Transverse colon (tissue), 4 donors: ENCODE results near the gene THSD7A. TPM values are rescaled to one million over a fixed set of nuclear protein-coding genes. Genes with fewer than 3 reads are reported as not detected.

ENCODE experiments used
- DNase-seq: peaks from one replicate; pipeline ENCODE4 v3.0.0-alpha.2; 2019
- H3K27ac ChIP-seq, 4 donors: fragments of 200-600 bp; sonication (generic); 2 replicates each; pipeline ENCODE4 v1.5.1; 2016 to 2018; ENCODE audit warnings: inconsistent platforms in 4 of 4
- H3K27me3 ChIP-seq: fragments of 200-600 bp; sonication (generic); 2 replicates; pipeline ENCODE4 v1.5.1; 2017; ENCODE audit warnings: inconsistent platforms
- H3K36me3 ChIP-seq, 4 donors: fragments of 200-600 bp; sonication (generic); 2 replicates each; pipeline ENCODE4 v1.5.1; 2017 to 2019; ENCODE audit warnings: inconsistent platforms in 4 of 4
- H3K4me1 ChIP-seq, 4 donors: fragments of 200-600 bp; sonication (generic); 2 replicates each; pipeline ENCODE4 v1.5.1; 2017 to 2020; ENCODE audit warnings: inconsistent platforms in 4 of 4
- H3K4me3 ChIP-seq, 4 donors: fragments of 200-600 bp; sonication (generic); 1 replicate in 1 of 4; 2 replicates in 3 of 4; pipeline versions ENCODE4 v1.5.1 to v1.6.1; 2017 to 2019; ENCODE audit warnings: inconsistent platforms in 4 of 4
- H3K9me3 ChIP-seq, 2 donors: fragments of 200-600 bp; sonication (generic); 2 replicates each; pipeline ENCODE4 v1.5.1; 2017 to 2019; ENCODE audit warnings: inconsistent platforms in 2 of 2
- CTCF ChIP-seq, 5 experiments: fragments of 200-600 bp in 3 of 5; fragments of 450-650 bp in 2 of 5; sonication (generic) in 3 of 5; IDR thresholded peaks; 1 replicate in 2 of 5; 2 replicates in 3 of 5; pipeline ENCODE4 v1.5.1; 2016 to 2017; ENCODE audit warnings: antibody characterized with exemption in 5 of 5, inconsistent platforms in 3 of 5, mild to moderate bottlenecking in 2 of 5, moderate library complexity in 1 of 5
- EP300 ChIP-seq: sonication (generic); formaldehyde crosslinking; IDR thresholded peaks from one replicate; pipeline ENCODE4 v1.6.1; 2017; ENCODE audit warnings: antibody characterized with exemption, low read depth
- POLR2A ChIP-seq: fragments of 450-650 bp; IDR thresholded peaks from one replicate; pipeline ENCODE4 v1.6.1; 2016; ENCODE audit warnings: antibody characterized with exemption, mild to moderate bottlenecking, moderate library complexity
- POLR2AphosphoS5 ChIP-seq, 3 donors: sonication (generic); formaldehyde crosslinking; IDR thresholded peaks; one replicate each; pipeline ENCODE4 v1.6.1; 2016; ENCODE audit warnings: antibody characterized with exemption in 3 of 3
- WGBS, 2 donors: methylation state at CpG; one replicate each; pipeline ENCODE4 v1.1.5; 2018; ENCODE audit warnings: low coverage in 1 of 2; 5-methylcytosine and 5-hydroxymethylcytosine counted together
- in situ Hi-C, 4 donors: fragments of 200-750 bp; cut with MboI; loops; one replicate each; pipeline versions ENCODE4 v1.15.0 to v1.15.1; 2017; ENCODE audit warnings: low sequenced_read_pairs in 3 of 4, low pct_ligation_motif_present in 1 of 4, low pct_unique_long_range_greater_than_20kb in 1 of 4
- intact Hi-C: fragments of 100-400 bp; cut with DNase I; formaldehyde crosslinking; loops from one replicate; pipeline ENCODE4 v1.15.1; 2023; ENCODE audit warnings: low total_unique reads
- total RNA-seq, 4 donors: library from RNA; depleted of rRNA; stranded (reverse); fragments of >200 nt; gene quantifications; one replicate each; pipeline ENCODE4 v1.1.0, GENCODE V29; 2016

THSD7A gene
- total RNA-seq, 4 donors from 2014 or later, result 1.9 to 18.9 (median 2.0) TPM

- 77 to 86% methylated on average over 1 of the region's 1 CpG for WGBS, 2 donors
- no peak for DNase-seq
- no peak for TF ChIP-seq POLR2AphosphoS5 (IDR thresholded peaks at IDR 0.05)
- no peak for TF ChIP-seq POLR2A
- no peak for TF ChIP-seq EP300
- TF ChIP-seq CTCF (IDR thresholded peaks at IDR 0.05), result no peak
- Histone ChIP-seq H3K4me1 (no peaks in the 10 kb centered on the region), H3K36me3 (no peaks in the 10 kb centered on the region), H3K9me3 (no peaks in the 10 kb centered on the region), H3K27ac (no peak overlapping the region), H3K27me3 (no peaks in the 10 kb centered on the region), H3K4me3 (no peak overlapping the region)
- in situ Hi-C loops (no loop called here), intact Hi-C loops (no loop called here)
Measured at GRCh38 chr7:11548532-11548931, 283.5 kb downstream of the THSD7A start.

GRCh38 chr7:11541330-11541729 lies 290.7 kb downstream of the THSD7A start:
- TF ChIP-seq POLR2AphosphoS5 (IDR thresholded peaks at IDR 0.05), result no peak
- no peak for TF ChIP-seq CTCF (IDR thresholded peaks at IDR 0.05)
- TF ChIP-seq POLR2A, result no peak
- TF ChIP-seq EP300, result no peak
- intact Hi-C loops (no loop called here), in situ Hi-C loops (no loop called here)
- Histone ChIP-seq H3K27me3 (no peaks in the 10 kb centered on the region), H3K36me3 (no peaks in the 10 kb centered on the region), H3K27ac (no peak overlapping the region), H3K4me1 (no peaks in the 10 kb centered on the region), H3K9me3 (no peaks in the 10 kb centered on the region), H3K4me3 (no peak overlapping the region)
- no peak for DNase-seq
- 93 to 96% methylated on average over 5 to 8 of the region's 8 CpGs for WGBS, 2 donors

DNA sequence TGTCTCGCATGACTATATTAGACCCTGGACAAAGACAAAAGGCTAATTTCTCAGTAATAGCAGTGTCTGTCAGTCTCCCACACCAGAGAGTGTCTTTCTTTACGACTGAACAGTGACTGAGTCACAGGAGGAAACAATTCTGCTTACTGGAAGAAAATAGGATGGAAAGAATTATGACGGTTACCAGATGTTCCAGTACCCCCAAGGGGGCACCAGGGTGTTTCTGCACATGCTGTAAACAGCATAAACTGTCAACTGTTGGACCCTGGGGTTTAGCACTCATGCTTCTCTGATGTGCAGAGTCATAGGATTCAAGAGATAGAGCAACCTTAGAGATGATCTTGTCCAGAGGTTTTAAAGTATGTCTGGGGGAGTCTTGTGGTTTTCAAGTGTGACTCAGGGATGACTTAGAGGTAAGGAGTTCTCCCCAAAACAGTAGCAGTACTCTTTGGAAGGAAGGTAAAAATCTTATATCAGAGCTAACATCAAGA lies 291.7 kb downstream of the THSD7A start:
- WGBS, 2 donors, result 11 to 49% methylated on average over 3 of the region's 3 CpGs
- Histone ChIP-seq H3K27ac (no peak overlapping the region), H3K4me3 (no peak overlapping the region), H3K36me3 (no peaks in the 10 kb centered on the region), H3K4me1 (no peaks in the 10 kb centered on the region), H3K9me3 (no peaks in the 10 kb centered on the region), H3K27me3 (no peaks in the 10 kb centered on the region)
- DNase-seq, result no peak
- in situ Hi-C loops, result no loop called here
- TF ChIP-seq POLR2A (no peak), CTCF (IDR thresholded peaks at IDR 0.05) (no peak), POLR2AphosphoS5 (IDR thresholded peaks at IDR 0.05) (no peak), EP300 (no peak)
- intact Hi-C loops, result no loop called here

GRCh38 chr7:11539853-11540252 lies 292.1 kb downstream of the THSD7A start:
- H3K9me3 ChIP-seq, result no peaks in the 10 kb centered on the region
- H3K27me3 ChIP-seq, result no peaks in the 10 kb centered on the region
- 8 to 35% methylated on average over 3 of the region's 3 CpGs for WGBS, 2 donors
- no peak for TF ChIP-seq POLR2A
- TF ChIP-seq CTCF (IDR thresholded peaks at IDR 0.05), result no peak
- no peak for TF ChIP-seq POLR2AphosphoS5 (IDR thresholded peaks at IDR 0.05)
- H3K4me3 ChIP-seq, result no peak overlapping the region
- DNase-seq, result no peak
- H3K4me1 ChIP-seq, result no peaks in the 10 kb centered on the region
- intact Hi-C loops (no loop called here), in situ Hi-C loops (no loop called here)
- no peak overlapping the region for H3K27ac ChIP-seq
- no peaks in the 10 kb centered on the region for H3K36me3 ChIP-seq
